Colonic mucosa (tissue), 4 donors: Measurements from ENCODE around the gene CORO2B. TPM values are rescaled to one million over a fixed set of nuclear protein-coding genes. Genes with fewer than 3 reads are reported as not detected.

Experiments
- DNase-seq: peaks from one replicate; pipeline ENCODE4 v3.0.0-alpha.2; 2020
- H3K27ac ChIP-seq: fragments of 200-600 bp; one replicate; pipeline ENCODE4 v1.8.0; 2021
- H3K27me3 ChIP-seq: fragments of 200-600 bp; one replicate; pipeline ENCODE4 v1.8.0; 2021
- H3K36me3 ChIP-seq: fragments of 200-600 bp; one replicate; pipeline ENCODE4 v1.8.0; 2021
- H3K4me1 ChIP-seq: fragments of 200-600 bp; one replicate; pipeline ENCODE4 v1.8.0; 2021; ENCODE audit warnings: mild to moderate bottlenecking
- H3K4me3 ChIP-seq: fragments of 200-600 bp; one replicate; pipeline ENCODE4 v1.8.0; 2021
- H3K9ac ChIP-seq, 2 donors: one replicate each; pipeline ENCODE4 v1.7.0; 2013; ENCODE audit warnings: control low read depth in 2 of 2, low read depth in 2 of 2, low read length in 2 of 2
- H3K9me3 ChIP-seq: fragments of 200-600 bp; one replicate; pipeline ENCODE4 v1.8.0; 2021
- CTCF ChIP-seq: fragments of 200-600 bp; IDR thresholded peaks from one replicate; pipeline ENCODE4 v1.8.0; 2022; ENCODE audit warnings: antibody characterized with exemption, mild to moderate bottlenecking
- intact Hi-C: fragments of 100-400 bp; cut with DNase I; formaldehyde crosslinking; loops from one replicate; pipeline ENCODE4 v1.14.1; 2022
- total RNA-seq, 2 donors: library from RNA; stranded (reverse); fragmentation: NEBNext Ultra II Directional in 1 of 2; extraction: Animal tissue kit (Norgen Biotek cat#: 25700) in 1 of 2; gene quantifications; one replicate each; pipeline ENCODE4 v1.2.1, GENCODE V29; 2021
- donor health status: healthy.
- donor health status: DM: no; HTN: no; CAD: no.
- donor health status: DM: no; HTN: no; CAD: no.

Gene CORO2B
- total RNA-seq, 2 donors from 2014 or later = 0.77 to 1.2 TPM

DNA sequence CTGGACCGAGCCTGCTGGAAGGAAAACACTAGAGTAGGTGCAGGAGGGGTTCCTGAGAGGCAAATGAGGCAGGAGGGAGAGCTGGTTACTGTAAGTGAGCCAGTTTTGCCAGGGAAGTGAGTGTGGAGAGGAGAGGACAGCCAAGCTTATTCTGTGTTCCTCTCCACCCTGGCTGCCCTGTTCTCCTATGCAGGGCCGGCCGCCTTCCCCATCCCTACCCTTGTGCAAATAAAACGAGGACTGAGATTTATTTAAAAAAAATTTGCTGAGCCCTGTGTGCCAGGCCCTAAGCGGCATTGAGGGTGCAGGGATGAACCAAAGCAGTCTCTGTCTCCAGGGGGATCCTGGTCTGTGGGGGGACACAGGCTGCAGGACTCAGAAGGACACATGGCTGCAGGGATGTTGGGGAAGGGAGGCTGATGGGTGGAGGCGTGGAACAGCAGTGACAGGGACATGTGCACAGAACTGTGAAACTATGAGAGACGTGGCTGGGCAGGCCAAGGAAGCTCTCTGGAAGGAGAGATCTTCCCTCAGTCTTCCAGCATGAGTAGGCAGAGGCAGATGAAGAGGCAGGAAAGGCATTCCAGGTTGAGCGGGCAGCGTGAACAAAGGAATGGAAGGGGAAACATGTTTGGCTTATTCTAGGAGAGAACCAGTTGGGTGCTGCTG is 12.1 kb downstream of the CORO2B start:
- H3K4me3 ChIP-seq = no peak overlapping the region
- no peaks in the 10 kb centered on the region for H3K9me3 ChIP-seq
- DNase-seq = no peak
- no peaks in the 10 kb centered on the region for H3K4me1 ChIP-seq
- no peaks in the 10 kb centered on the region for H3K27me3 ChIP-seq
- H3K9ac ChIP-seq = no peak overlapping the region
- no peak overlapping the region for H3K27ac ChIP-seq
- intact Hi-C loops = no loop called here
- no peak for TF ChIP-seq CTCF
- no peaks in the 10 kb centered on the region for H3K36me3 ChIP-seq

GRCh38 chr15:68592054-68592453 is 13.3 kb downstream of the CORO2B start:
- Histone ChIP-seq H3K27ac (no peak overlapping the region), H3K9ac (no peak overlapping the region), H3K27me3 (no peaks in the 10 kb centered on the region), H3K4me3 (no peak overlapping the region), H3K36me3 (no peaks in the 10 kb centered on the region), H3K9me3 (no peaks in the 10 kb centered on the region), H3K4me1 (no peaks in the 10 kb centered on the region)
- TF ChIP-seq CTCF = no peak
- DNase-seq = no peak
- intact Hi-C loops = no loop called here

- no peak for TF ChIP-seq CTCF
- no peak overlapping the region for H3K27ac ChIP-seq
- no peaks in the 10 kb centered on the region for H3K36me3 ChIP-seq
- intact Hi-C loops = no loop called here
- no peak overlapping the region for H3K9ac ChIP-seq
- H3K4me1 ChIP-seq = no peaks in the 10 kb centered on the region
- no peaks in the 10 kb centered on the region for H3K27me3 ChIP-seq
- no peaks in the 10 kb centered on the region for H3K9me3 ChIP-seq
- no peak overlapping the region for H3K4me3 ChIP-seq
- DNase-seq = no peak
These were observed 13.8 kb downstream of the CORO2B start for GRCh38 chr15:68592544-68592943.

DNA sequence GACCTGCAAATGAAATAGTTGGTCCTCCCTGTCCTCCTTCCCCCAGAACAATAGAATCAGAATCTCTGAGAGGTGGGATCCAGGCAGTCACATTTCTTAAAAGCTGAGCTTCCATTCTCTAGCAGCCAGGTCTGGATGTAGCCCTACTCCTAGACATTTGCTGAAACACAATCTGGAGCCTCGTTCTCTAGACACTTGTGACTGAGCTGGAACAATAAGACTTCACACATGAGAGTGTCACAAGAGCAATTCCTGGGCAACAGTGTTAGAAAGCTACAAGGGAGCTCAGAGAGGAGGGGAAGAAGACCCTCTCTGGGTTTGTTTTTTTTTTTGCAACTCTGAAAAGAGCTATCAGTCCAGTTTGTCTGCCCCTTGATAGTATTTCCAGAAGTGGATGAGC is 14.5 kb downstream of the CORO2B start:
- Histone ChIP-seq H3K9ac (no peak overlapping the region), H3K4me3 (no peak overlapping the region), H3K9me3 (no peaks in the 10 kb centered on the region), H3K4me1 (no peaks in the 10 kb centered on the region), H3K36me3 (no peaks in the 10 kb centered on the region), H3K27ac (no peak overlapping the region), H3K27me3 (no peaks in the 10 kb centered on the region)
- no peak for TF ChIP-seq CTCF
- intact Hi-C loops = no loop called here
- DNase-seq = no peak

DNA sequence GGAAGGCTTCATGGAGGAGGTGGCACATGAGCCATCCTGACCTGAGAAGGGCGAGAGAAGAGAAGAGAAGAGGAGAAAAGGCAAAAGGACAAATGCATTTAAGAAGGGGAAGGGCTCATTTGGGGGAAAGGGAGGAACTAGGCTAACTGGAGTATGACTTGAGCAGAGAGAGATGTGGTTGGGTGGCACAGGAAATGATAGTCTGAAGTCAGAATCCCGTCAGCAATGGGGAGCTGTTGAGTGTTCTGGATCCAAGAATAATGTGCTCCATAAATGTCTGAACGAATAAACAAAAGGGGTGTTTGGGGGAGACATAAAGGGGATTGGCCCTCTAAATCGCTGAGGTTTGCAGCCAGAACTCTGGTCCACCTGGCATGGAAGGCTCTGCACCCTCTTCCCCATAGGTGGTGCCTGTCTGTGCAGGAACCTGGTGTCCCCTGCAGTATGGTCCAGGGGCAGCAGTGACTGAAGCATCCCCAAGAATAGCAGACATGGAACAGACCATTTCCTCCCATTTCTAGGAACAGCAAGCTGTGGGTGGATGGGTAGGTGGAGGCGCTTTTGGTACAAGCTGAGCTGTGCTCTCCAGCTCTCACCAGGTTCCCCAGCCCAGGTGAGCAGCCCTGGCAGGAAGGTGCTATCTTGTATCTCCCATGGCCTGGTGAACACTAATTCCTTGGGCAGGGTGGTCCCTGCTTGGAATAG is 15.2 kb downstream of the CORO2B start:
- intact Hi-C loops = no loop called here
- Histone ChIP-seq H3K27me3 (no peaks in the 10 kb centered on the region), H3K36me3 (no peaks in the 10 kb centered on the region), H3K4me3 (no peak overlapping the region), H3K27ac (no peak overlapping the region), H3K9ac (no peak overlapping the region), H3K4me1 (no peaks in the 10 kb centered on the region), H3K9me3 (no peaks in the 10 kb centered on the region)
- TF ChIP-seq CTCF = no peak
- no peak for DNase-seq
